Erythroblast (primary cell): ENCODE data around the gene C1S.

Experiments used
- GATA1 ChIP-seq: IDR thresholded peaks from 2 replicates; pipeline ENCODE4 v1.6.1; 2011; ENCODE audit warnings: low read depth, mild to moderate bottlenecking, control low read depth, low read length, moderate library complexity
- POLR2A ChIP-seq: IDR thresholded peaks from 2 replicates; pipeline ENCODE4 v1.6.1; 2011; ENCODE audit warnings: mild to moderate bottlenecking, low read length

GRCh38 chr12:7083125-7083524 is 22.6 kb downstream of the C1S start:
- no peak for TF ChIP-seq POLR2A
- TF ChIP-seq GATA1, result no peak
